Liver (tissue), 9 donors: ENCODE results near the gene PPP1R9A. TPM values are rescaled to one million over a fixed set of nuclear protein-coding genes. Genes with fewer than 3 reads are reported as not detected.

ENCODE experiments used
- DNase-seq: peaks from one replicate; pipeline ENCODE4 v3.0.0-alpha.2; 2017; ENCODE audit warnings: low spot score
- H3K27ac ChIP-seq, 2 donors: one replicate each; pipeline ENCODE4 v1.7.0; 2013; ENCODE audit warnings: inconsistent platforms in 2 of 2, low read length in 2 of 2, control low read depth in 1 of 2, low read depth in 1 of 2, mild to moderate bottlenecking in 1 of 2
- H3K27me3 ChIP-seq, 4 donors: one replicate each; pipeline versions ENCODE4 v1.6.1 to v1.7.0; 2013; ENCODE audit warnings: low read length in 3 of 4, inconsistent platforms in 1 of 4, mild to moderate bottlenecking in 1 of 4, moderate library complexity in 1 of 4; ENCODE audit not compliant: control insufficient read depth in 4 of 4, insufficient read depth in 4 of 4
- H3K36me3 ChIP-seq, 4 donors: one replicate each; pipeline versions ENCODE4 v1.6.1 to v1.7.0; 2013; ENCODE audit warnings: low read length in 3 of 4, mild to moderate bottlenecking in 3 of 4, low read depth in 1 of 4, moderate library complexity in 1 of 4; ENCODE audit not compliant: control insufficient read depth in 4 of 4, insufficient read depth in 3 of 4
- H3K4me1 ChIP-seq, 4 donors: one replicate each; pipeline versions ENCODE4 v1.6.1 to v1.7.0; 2013; ENCODE audit warnings: low read length in 3 of 4, mild to moderate bottlenecking in 3 of 4, moderate library complexity in 1 of 4; ENCODE audit not compliant: control insufficient read depth in 4 of 4, insufficient read depth in 4 of 4
- H3K4me3 ChIP-seq, 3 donors: one replicate each; pipeline versions ENCODE4 v1.6.1 to v1.7.0; 2013; ENCODE audit warnings: low read length in 3 of 3, control low read depth in 1 of 3, low read depth in 1 of 3, mild to moderate bottlenecking in 1 of 3
- H3K9ac ChIP-seq, 2 donors: one replicate each; pipeline ENCODE4 v1.7.0; 2013; ENCODE audit warnings: low read length in 2 of 2, mild to moderate bottlenecking in 2 of 2, moderate library complexity in 2 of 2, control low read depth in 1 of 2, low read depth in 1 of 2
- H3K9me3 ChIP-seq, 4 donors: one replicate each; pipeline versions ENCODE4 v1.6.1 to v1.7.0; 2013; ENCODE audit warnings: low read length in 3 of 4; ENCODE audit not compliant: control insufficient read depth in 4 of 4
- ATF3 ChIP-seq: IDR thresholded peaks from 2 replicates; pipeline ENCODE4 v1.6.1; 2016; ENCODE audit warnings: antibody characterized with exemption
- CTCF ChIP-seq: fragments of 150-350 bp; IDR thresholded peaks from 2 replicates; pipeline ENCODE4 v1.5.1; 2017; ENCODE audit warnings: improper control_type of control experiment, low read depth, low read length; ENCODE audit not compliant: missing input control
- EGR1 ChIP-seq, 2 donors: IDR thresholded peaks; 2 replicates each; pipeline ENCODE4 v1.6.1; 2016 to 2018; ENCODE audit warnings: antibody characterized with exemption in 2 of 2, low read depth in 2 of 2
- FOXA2 ChIP-seq: IDR thresholded peaks from 2 replicates; pipeline ENCODE4 v1.6.1; 2016; ENCODE audit warnings: antibody characterized with exemption
- GABPA ChIP-seq, 2 donors: IDR thresholded peaks in 1 of 2; conservative IDR thresholded peaks in 1 of 2; 2 replicates each; pipeline ENCODE4 v1.6.1; 2016; ENCODE audit warnings: antibody characterized with exemption in 2 of 2, mild to moderate bottlenecking in 1 of 2, moderate library complexity in 1 of 2
- HNF4A ChIP-seq, 2 donors: conservative IDR thresholded peaks; 2 replicates each; pipeline ENCODE4 v1.6.1; 2016; ENCODE audit warnings: antibody characterized with exemption in 2 of 2, mild to moderate bottlenecking in 2 of 2
- JUND ChIP-seq, 2 donors: IDR thresholded peaks; 2 replicates each; pipeline ENCODE4 v1.6.1; 2016; ENCODE audit warnings: antibody characterized with exemption in 2 of 2
- MAX ChIP-seq: IDR thresholded peaks from 2 replicates; pipeline ENCODE4 v1.6.1; 2016; ENCODE audit warnings: antibody characterized with exemption
- NR2F2 ChIP-seq: IDR thresholded peaks from 2 replicates; pipeline ENCODE4 v1.6.1; 2016; ENCODE audit warnings: antibody characterized with exemption
- RAD21 ChIP-seq, 2 donors: IDR thresholded peaks; 2 replicates each; pipeline ENCODE4 v1.6.1; 2016; ENCODE audit warnings: antibody characterized with exemption in 2 of 2, mild to moderate bottlenecking in 2 of 2
- REST ChIP-seq: IDR thresholded peaks from 2 replicates; pipeline ENCODE4 v1.6.1; 2016; ENCODE audit warnings: antibody characterized with exemption, mild to moderate bottlenecking
- RXRA ChIP-seq, 2 donors: IDR thresholded peaks; 2 replicates each; pipeline ENCODE4 v1.6.1; 2017 to 2018; ENCODE audit warnings: antibody characterized with exemption in 2 of 2, mild to moderate bottlenecking in 1 of 2
- SP1 ChIP-seq: IDR thresholded peaks from 2 replicates; pipeline ENCODE4 v1.6.1; 2018; ENCODE audit warnings: antibody characterized with exemption, mild to moderate bottlenecking
- TAF1 ChIP-seq: conservative IDR thresholded peaks from 2 replicates; pipeline ENCODE4 v1.6.1; 2016; ENCODE audit warnings: antibody characterized with exemption, mild to moderate bottlenecking
- YY1 ChIP-seq: IDR thresholded peaks from 2 replicates; pipeline ENCODE4 v1.6.1; 2016; ENCODE audit warnings: antibody characterized with exemption, mild to moderate bottlenecking
- WGBS: extraction: QIAGEN DNeasy Blood & Tissue Kit; methylation state at CpG from one replicate; pipeline ENCODE4 v1.1.7; 2013; 5-methylcytosine and 5-hydroxymethylcytosine counted together
- polyA plus RNA-seq, 2 donors: library from polyadenylated mRNA; stranded (reverse) in 1 of 2; unstranded in 1 of 2; fragments of 200-250 nt in 1 of 2; fragments of >200 nt in 1 of 2; fragmentation: Nextera tagmentation in 1 of 2; extraction: Ambion mirVana in 1 of 2; gene quantifications; one replicate each; pipeline versions ENCODE4 v1.2.1 to v1.2.3, GENCODE V29; 2013 to 2015
- total RNA-seq, 2 donors: library from RNA; depleted of rRNA; stranded (reverse); fragments of >200 nt; gene quantifications; one replicate each; pipeline ENCODE4 v1.2.3, GENCODE V29; 2014
- donor health status: healthy.
- donor health status: healthy.
- donor health status: healthy.
- donor health status: healthy.
- donor health status: healthy.

Gene PPP1R9A
- total and polyA plus RNA-seq, 4 donors: 0.17 to 5.4 (median 2.7) TPM

- Histone ChIP-seq H3K9ac (no peak overlapping the region), H3K36me3 (no peaks in the 10 kb centered on the region), H3K27me3 (no peaks in the 10 kb centered on the region), H3K27ac (peak overlapping the region in 1 of 2 donors; percentile 47), H3K4me1 (peaks cover 5 to 29% (median 17%) of the 10 kb centered on the region in 4 donors), H3K4me3 (no peak overlapping the region), H3K9me3 (no peaks in the 10 kb centered on the region)
- no peak for DNase-seq
- TF ChIP-seq REST (no peak), EGR1 (IDR thresholded peaks at IDR 0.05; ENCODE audit: low read depth in 2 of 2) (no peak), TAF1 (no peak), ATF3 (no peak), GABPA (IDR thresholded peaks at IDR 0.05 in 1 of 2, conservative IDR thresholded peaks at IDR 0.05 in 1 of 2) (no peak), JUND (IDR thresholded peaks at IDR 0.05) (peak in 1 of 2 donors; percentile 15), RXRA (IDR thresholded peaks at IDR 0.05) (no peak), FOXA2 (no peak), CTCF (no peak), MAX (no peak), NR2F2 (no peak), HNF4A (conservative IDR thresholded peaks at IDR 0.05) (peak in 1 of 2 donors; percentile 54)
Measured at GRCh38 chr7:95335093-95335492, 427.7 kb downstream of the PPP1R9A start.

GRCh38 chr7:95338832-95339231, 431.4 kb downstream of the PPP1R9A start:
- Histone ChIP-seq H3K27me3 (no peaks in the 10 kb centered on the region), H3K9ac (no peak overlapping the region), H3K4me3 (no peak overlapping the region), H3K9me3 (no peaks in the 10 kb centered on the region), H3K27ac (peak overlapping the region in 1 of 2 donors; percentile 14), H3K4me1 (peaks cover 5 to 26% (median 14%) of the 10 kb centered on the region in 4 donors), H3K36me3 (no peaks in the 10 kb centered on the region)
- 33% methylated on average over 3 of the region's 3 CpGs for WGBS
- no peak for DNase-seq
- TF ChIP-seq CTCF (no peak), FOXA2 (no peak), ATF3 (no peak), TAF1 (no peak), RXRA (IDR thresholded peaks at IDR 0.05) (peak in 1 of 2 donors; percentile 4), EGR1 (IDR thresholded peaks at IDR 0.05; ENCODE audit: low read depth in 2 of 2) (no peak), YY1 (peak; percentile 32), SP1 (peak; percentile 9), REST (no peak), HNF4A (conservative IDR thresholded peaks at IDR 0.05) (peak; percentile 36 to 44), RAD21 (IDR thresholded peaks at IDR 0.05) (no peak)
